ENCODE data around the gene PLPPR1.

The PLPPR1 gene

GRCh38 chr9:101354765-101355708, 326.5 kb downstream of the PLPPR1 start:
- no peak for DNase-seq

GRCh38 chr9:101356619-101357018, 328.1 kb downstream of the PLPPR1 start:
- DNase-seq, result no peak

- no peak for DNase-seq
These were observed 331.2 kb downstream of the PLPPR1 start for GRCh38 chr9:101359679-101360078.

GRCh38 chr9:101360647-101361046, 332.1 kb downstream of the PLPPR1 start:
- DNase-seq, result no peak

GRCh38 chr9:101362450-101362849, 333.9 kb downstream of the PLPPR1 start:
- no peak for DNase-seq

- DNase-seq, result no peak
These were observed 336.7 kb downstream of the PLPPR1 start for GRCh38 chr9:101365181-101365580.

- DNase-seq, result no peak
These were observed 337.7 kb downstream of the PLPPR1 start for GRCh38 chr9:101366038-101366756.

GRCh38 chr9:101367323-101367722, 338.8 kb downstream of the PLPPR1 start:
- DNase-seq, result no peak

GRCh38 chr9:101369286-101369685, 340.8 kb downstream of the PLPPR1 start:
- DNase-seq, result no peak

- no peak for DNase-seq
These were observed 341.5 kb downstream of the PLPPR1 start for GRCh38 chr9:101369884-101370531.

GRCh38 chr9:101371813-101372212, 343.3 kb downstream of the PLPPR1 start:
- no peak for DNase-seq

GRCh38 chr9:101372327-101373118, 344.0 kb downstream of the PLPPR1 start:
- DNase-seq, result no peak

Data from HCEC 1CT (cell line).